Endothelial cell of umbilical vein (primary cell): ENCODE measurements around the gene BCAS3. TPM values are rescaled to one million over a fixed set of nuclear protein-coding genes. Genes with fewer than 3 reads are reported as not detected.

Experiments used
- BruUV-seq: library from RNA; stranded (reverse); fragments of 400-500 nt; replicated peaks from 2 replicates; lab custom pipeline; 2021; lab: Mats Ljungman, UMichigan
- CTCF ChIA-PET: fragments of 300-600, 350-600 bp; sonication (Branson Sonifier 250); formaldehyde crosslinking; loops from one replicate; lab custom pipeline; 2021; ENCODE audit warnings: antibody characterized with exemption, inconsistent platforms; lab: Charles Lee
- POLR2A ChIA-PET: fragments of 300-600, 350-600 bp; sonication (Branson Sonifier 250); formaldehyde crosslinking; loops from one replicate; lab custom pipeline; 2021; ENCODE audit warnings: antibody characterized with exemption, inconsistent platforms; lab: Charles Lee
- DNase-seq: peaks from one replicate; pipeline ENCODE4 v3.0.0-alpha.2; 2011; ENCODE audit warnings: low read depth, low spot score
- FAIRE-seq: peaks from 2 replicates; lab custom pipeline; 2011; peaks lifted over from hg19 to GRCh38; lab: Jason Lieb, UNC
- H2AFZ ChIP-seq: 2 replicates; pipeline ENCODE4 v1.6.0; 2012; ENCODE audit warnings: low read depth, low read length, control low read depth, inconsistent platforms
- H3K27ac ChIP-seq: 2 replicates; pipeline ENCODE4 v1.5.1; 2011; ENCODE audit warnings: low read depth, mild to moderate bottlenecking, control low read depth, low read length, moderate library complexity; ENCODE audit not compliant: insufficient read depth
- H3K27me3 ChIP-seq, 2 experiments: 2 replicates each; pipeline versions ENCODE4 v1.6.0 to v1.6.1; 2011; ENCODE audit warnings: low read length in 2 of 2, mixed read lengths in 1 of 2; ENCODE audit not compliant: control insufficient read depth in 2 of 2, insufficient read depth in 2 of 2
- H3K36me3 ChIP-seq, 2 experiments: 2 replicates in 1 of 2; 3 replicates in 1 of 2; pipeline ENCODE4 v1.5.1; 2011; ENCODE audit warnings: low read length in 2 of 2, mild to moderate bottlenecking in 1 of 2, moderate library complexity in 1 of 2; ENCODE audit not compliant: control insufficient read depth in 2 of 2, insufficient read depth in 2 of 2; ENCODE audit errors: extremely low read depth in 1 of 2
- H3K4me1 ChIP-seq: 3 replicates; pipeline ENCODE4 v1.5.1; 2011; ENCODE audit warnings: mild to moderate bottlenecking, low read length; ENCODE audit not compliant: control insufficient read depth, insufficient read depth; ENCODE audit errors: extremely low read depth
- H3K4me2 ChIP-seq: 2 replicates; pipeline ENCODE4 v1.6.1; 2011; ENCODE audit warnings: low read length, control low read depth, mixed read lengths; ENCODE audit not compliant: insufficient read depth
- H3K4me3 ChIP-seq, 3 experiments: fragments of 200-600 bp in 1 of 3; sonication (generic), shearing (Covaris generic) in 1 of 3; replicated peaks in 1 of 3; 2 replicates each; pipeline ENCODE4 v1.5.1; 2011 to 2016; ENCODE audit warnings: control low read depth in 3 of 3, low read length in 3 of 3, mild to moderate bottlenecking in 2 of 3, inconsistent platforms in 1 of 3, low read depth in 1 of 3, moderate library complexity in 1 of 3; ENCODE audit not compliant: insufficient read depth in 1 of 3
- H3K79me2 ChIP-seq: 2 replicates; pipeline ENCODE4 v1.6.0; 2012; ENCODE audit warnings: low read length, inconsistent platforms; ENCODE audit not compliant: control insufficient read depth, insufficient read depth
- H3K9ac ChIP-seq: replicated peaks from 2 replicates; pipeline ENCODE3; 2011; ENCODE audit warnings: low read length, control low read depth; ENCODE audit not compliant: insufficient read depth; ENCODE audit errors: extremely low read depth
- H3K9me1 ChIP-seq: replicated peaks from 3 replicates; pipeline ENCODE4 v1.6.0; 2011; ENCODE audit warnings: mild to moderate bottlenecking, low read length; ENCODE audit not compliant: control insufficient read depth, insufficient read depth; ENCODE audit errors: extremely low read depth
- H3K9me3 ChIP-seq: replicated peaks from 2 replicates; pipeline ENCODE4 v1.5.1; 2012; ENCODE audit warnings: low read length, inconsistent platforms; ENCODE audit not compliant: control insufficient read depth, insufficient read depth
- H4K20me1 ChIP-seq: replicated peaks from 2 replicates; pipeline ENCODE3; 2011; ENCODE audit warnings: mild to moderate bottlenecking, low read length; ENCODE audit not compliant: control insufficient read depth, insufficient read depth; ENCODE audit errors: extremely low read depth
- CTCF ChIP-seq, 2 donors: IDR thresholded peaks; 1 replicate in 1 of 2; 2 replicates in 1 of 2; pipeline ENCODE4 v1.5.1; 2011; ENCODE audit warnings: low read length in 2 of 2, mild to moderate bottlenecking in 2 of 2, moderate library complexity in 2 of 2, control low read depth in 1 of 2, inconsistent platforms in 1 of 2, low read depth in 1 of 2; ENCODE audit not compliant: insufficient read depth in 1 of 2; ENCODE audit errors: extremely low read depth in 1 of 2
- EZH2 ChIP-seq: IDR thresholded peaks from 2 replicates; pipeline ENCODE4 v1.6.1; 2012; ENCODE audit warnings: borderline replicate concordance, low read depth, mild to moderate bottlenecking, moderate library complexity, low read length, inconsistent platforms; ENCODE audit not compliant: severe bottlenecking
- FOS ChIP-seq: IDR thresholded peaks from 2 replicates; pipeline ENCODE4 v1.6.1; 2011; ENCODE audit warnings: mild to moderate bottlenecking, low read length, moderate library complexity, borderline replicate concordance; ENCODE audit not compliant: insufficient read depth
- GATA2 ChIP-seq: IDR thresholded peaks from 2 replicates; pipeline ENCODE4 v1.7.0; 2011; ENCODE audit warnings: low read depth, mild to moderate bottlenecking, moderate library complexity, mixed read lengths, low read length; ENCODE audit not compliant: insufficient read length, insufficient read depth
- JUN ChIP-seq: IDR thresholded peaks from 2 replicates; pipeline ENCODE4 v1.6.1; 2011; ENCODE audit warnings: borderline replicate concordance, low read depth; ENCODE audit not compliant: insufficient read length, insufficient read depth
- MAX ChIP-seq: IDR thresholded peaks from 2 replicates; pipeline ENCODE4 v1.6.1; 2011; ENCODE audit not compliant: insufficient read depth, insufficient read length
- MYC ChIP-seq: IDR thresholded peaks from one replicate; pipeline ENCODE4 v1.6.1; 2011; ENCODE audit warnings: mild to moderate bottlenecking, low read depth, low read length
- POLR2A ChIP-seq: IDR thresholded peaks from 2 replicates; pipeline ENCODE4 v1.6.1; 2012; ENCODE audit warnings: low read depth, mild to moderate bottlenecking, control low read depth, low read length
- POLR2AphosphoS5 ChIP-seq: IDR thresholded peaks from 2 replicates; pipeline ENCODE4 v1.6.1; 2012; ENCODE audit warnings: low read depth, mild to moderate bottlenecking, control low read depth, low read length, moderate library complexity; ENCODE audit not compliant: insufficient read depth
- dilution Hi-C: fragments of 300-500 bp; cut with MboI; formaldehyde crosslinking; loops from one replicate; pipeline ENCODE4 v1.15.0; 2019; ENCODE audit warnings: low sequenced_read_pairs; ENCODE audit not compliant: extremely low pct_ligation_motif_present
- intact Hi-C: fragments of 100-400 bp; cut with micrococcal nuclease; formaldehyde crosslinking; loops from one replicate; pipeline ENCODE4 v1.10.0; 2022
- polyA plus RNA-seq, 4 experiments: library from polyadenylated mRNA; depleted of rRNA in 3 of 4; stranded (reverse) in 3 of 4; unstranded in 1 of 4; fragments of >200 nt; gene quantifications; 2 replicates each; pipeline versions ENCODE4 v1.2.1 to v1.2.3, GENCODE V29; 2011 to 2012; ENCODE audit warnings: missing spikeins in 1 of 4
- total RNA-seq: library from RNA; stranded (reverse); gene quantifications from 2 replicates; pipeline ENCODE4 v1.2.3, GENCODE V29; 2021

BCAS3 gene
- total and polyA plus RNA-seq, 2 donors (not counting 3 experiments of a cell fraction or from before 2014, with no cell fraction given) = 8.2 to 16.0 TPM

- no TSS peak for BruUV-seq
- Histone ChIP-seq H3K4me3 (no peak overlapping the region), H3K9ac (no peak overlapping the region), H3K27me3 (no peaks in the 10 kb centered on the region), H3K9me3 (no peaks in the 10 kb centered on the region), H2AFZ (no peak overlapping the region), H3K36me3 (no peaks in the 10 kb centered on the region), H3K4me1 (no peaks in the 10 kb centered on the region), H3K4me2 (no peak overlapping the region), H3K27ac (no peak overlapping the region), H4K20me1 (no peaks in the 10 kb centered on the region), H3K9me1 (no peaks in the 10 kb centered on the region), H3K79me2 (no peaks in the 10 kb centered on the region)
- DNase-seq (no peak), FAIRE-seq (no peak)
- CTCF ChIA-PET = interaction anchor here (0.8 to 1.5 kb wide), 2 partner anchors 10 to 412 kb away, joined by 3 to 5 read pairs; no protein-coding TSS in a partner anchor
- TF ChIP-seq POLR2AphosphoS5 (no peak), MYC (no peak), EZH2 (no peak), POLR2A (no peak), GATA2 (no peak), FOS (no peak), CTCF (IDR thresholded peaks at IDR 0.05; ENCODE audit: extremely low read depth in 1 of 2, insufficient read depth in 1 of 2, low read depth in 1 of 2, low read length in 2 of 2) (no peak), JUN (no peak), MAX (no peak)
- POLR2A ChIA-PET = no interaction called here
- intact Hi-C loops (no loop called here), dilution Hi-C loops (no loop called here)
Measured at GRCh38 chr17:61383689-61384201, 706.1 kb downstream of the BCAS3 start.
